ENCODE results near the gene RNPC3. TPM values are rescaled to one million over a fixed set of nuclear protein-coding genes. Genes with fewer than 3 reads are reported as not detected.
"Not testable (repeated sequence)": the region's sequence is repeated elsewhere in the genome, so short reads cannot be mapped to it uniquely, and the experiment has no call there.

RNPC3 gene
- total and polyA plus RNA-seq, 4 donors, result 24.6 to 42.7 (median 30.9) TPM

DNA sequence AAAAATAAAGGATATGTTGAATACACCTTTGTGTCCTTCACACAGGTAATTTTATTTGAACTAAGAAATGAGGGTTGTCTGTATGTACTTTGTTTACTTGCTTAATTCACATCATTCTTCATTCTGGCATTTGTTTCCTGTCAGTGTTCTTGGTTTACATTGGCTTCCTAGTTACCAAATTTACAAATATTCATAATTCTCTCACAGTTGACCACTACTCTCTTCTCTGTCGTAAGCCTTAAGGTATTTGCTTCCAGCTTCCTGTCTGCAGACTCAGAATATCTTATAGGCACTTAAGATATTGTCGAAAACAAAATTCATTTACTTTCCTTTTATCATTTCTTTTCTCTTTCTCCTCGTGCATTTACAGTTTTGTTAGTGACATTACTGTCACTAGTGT lies 15.9 kb downstream of the RNPC3 start:
- Histone ChIP-seq H3K36me3 (ENCODE audit: control insufficient read depth, insufficient read depth, low read length) (peaks cover 13% of the 10 kb centered on the region), H3K27me3 (ENCODE audit: control insufficient read depth, insufficient read depth, low read length) (no peaks in the 10 kb centered on the region), H3K4me3 (ENCODE audit: low read depth, low read length) (no peak overlapping the region), H3K9me3 (ENCODE audit: control insufficient read depth, insufficient read depth, low read length) (no peaks in the 10 kb centered on the region), H3K4me1 (ENCODE audit: control insufficient read depth, insufficient read depth, low read length) (no peaks in the 10 kb centered on the region), H3K27ac (ENCODE audit: low read depth, low read length) (no peak overlapping the region)
- no peak for DNase-seq (ENCODE audit: low read depth in 4 of 6, low spot score in 6 of 6)
- WGBS (ENCODE audit: insufficient coverage), result 86% methylated on average over 1 of the region's 3 CpGs

DNA sequence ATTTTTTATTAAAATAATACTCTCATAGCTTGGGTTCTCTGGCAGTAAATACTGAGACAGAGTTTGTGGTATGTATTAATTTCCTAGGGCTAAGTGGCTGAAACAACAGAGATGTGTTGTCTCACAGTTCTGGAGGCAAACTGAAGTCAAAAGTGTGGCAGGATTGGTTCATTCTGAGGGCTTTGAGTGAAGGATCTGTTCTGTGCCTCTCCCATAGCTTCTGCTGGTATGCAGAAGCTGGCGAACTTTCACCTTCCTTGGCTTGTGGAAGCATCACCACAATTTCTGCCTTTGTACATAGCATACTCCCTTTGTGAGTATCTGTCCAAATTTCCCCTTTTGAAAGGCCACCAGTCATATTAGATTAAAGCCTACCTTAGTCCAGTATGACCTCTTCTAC lies 21.0 kb downstream of the RNPC3 start:
- H3K27me3 ChIP-seq (ENCODE audit: control insufficient read depth, insufficient read depth, low read length), result no peaks in the 10 kb centered on the region
- no peaks in the 10 kb centered on the region for H3K4me1 ChIP-seq (ENCODE audit: control insufficient read depth, insufficient read depth, low read length)
- WGBS (ENCODE audit: insufficient coverage), result 100% methylated on average over 1 of the region's 1 CpG
- H3K27ac ChIP-seq (ENCODE audit: low read depth, low read length), result no peak overlapping the region
- no peaks in the 10 kb centered on the region for H3K9me3 ChIP-seq (ENCODE audit: control insufficient read depth, insufficient read depth, low read length)
- no peak overlapping the region for H3K4me3 ChIP-seq (ENCODE audit: low read depth, low read length)
- peaks cover 9% of the 10 kb centered on the region for H3K36me3 ChIP-seq (ENCODE audit: control insufficient read depth, insufficient read depth, low read length)
- no peak for DNase-seq (ENCODE audit: low read depth in 4 of 6, low spot score in 6 of 6)

DNA sequence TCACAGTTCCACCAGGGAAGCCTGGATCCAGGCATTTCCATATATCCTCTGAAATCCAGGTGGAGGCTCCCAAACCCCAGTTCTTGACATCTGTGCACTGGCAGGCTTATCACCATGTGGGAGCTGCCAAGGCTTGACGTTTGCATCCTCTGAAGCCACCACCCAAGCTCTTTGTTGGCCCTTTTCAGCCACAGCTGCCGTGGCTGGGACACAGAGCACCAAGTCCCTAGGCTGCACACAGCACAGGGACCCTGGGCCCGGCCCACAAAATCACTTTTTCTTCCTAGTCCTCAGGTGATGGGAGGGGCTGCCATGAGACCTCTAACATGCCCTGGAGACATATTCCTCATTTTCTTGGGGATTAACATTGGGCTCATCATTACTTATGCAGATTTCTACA lies 22.3 kb downstream of the RNPC3 start:
- no peaks in the 10 kb centered on the region for H3K27me3 ChIP-seq (ENCODE audit: control insufficient read depth, insufficient read depth, low read length)
- H3K36me3 ChIP-seq (ENCODE audit: control insufficient read depth, insufficient read depth, low read length), result peaks cover 12% of the 10 kb centered on the region
- H3K9me3 ChIP-seq (ENCODE audit: control insufficient read depth, insufficient read depth, low read length), result no peaks in the 10 kb centered on the region
- no peak for DNase-seq (ENCODE audit: low read depth in 4 of 6, low spot score in 6 of 6)
- no peaks in the 10 kb centered on the region for H3K4me1 ChIP-seq (ENCODE audit: control insufficient read depth, insufficient read depth, low read length)
- no peak overlapping the region for H3K4me3 ChIP-seq (ENCODE audit: low read depth, low read length)
- 97% methylated on average over 3 of the region's 3 CpGs for WGBS (ENCODE audit: insufficient coverage)
- no peak overlapping the region for H3K27ac ChIP-seq (ENCODE audit: low read depth, low read length)

DNA sequence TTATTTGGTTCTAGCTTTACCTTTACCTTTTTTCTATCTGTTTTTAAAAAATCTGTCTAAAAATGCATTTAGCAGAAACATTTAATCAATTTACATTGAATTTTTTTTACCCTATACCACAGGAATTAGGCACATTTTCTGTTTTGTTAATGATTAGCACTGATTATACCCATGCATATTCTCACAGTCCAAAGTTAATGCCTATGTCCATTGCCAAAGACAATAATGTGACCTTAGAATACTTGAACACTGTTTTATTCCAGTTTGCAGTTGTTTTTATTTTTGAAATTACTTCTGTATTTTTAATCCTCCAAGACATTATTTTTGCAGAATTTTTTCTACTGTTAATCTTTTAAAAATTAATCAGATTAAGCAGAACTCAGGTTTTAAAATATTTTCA lies 34.9 kb downstream of the RNPC3 start:
- peaks cover 3% of the 10 kb centered on the region for H3K36me3 ChIP-seq (ENCODE audit: control insufficient read depth, insufficient read depth, low read length)
- no peaks in the 10 kb centered on the region for H3K4me1 ChIP-seq (ENCODE audit: control insufficient read depth, insufficient read depth, low read length)
- no peaks in the 10 kb centered on the region for H3K27me3 ChIP-seq (ENCODE audit: control insufficient read depth, insufficient read depth, low read length)
- H3K27ac ChIP-seq (ENCODE audit: low read depth, low read length), result no peak overlapping the region
- no peak overlapping the region for H3K4me3 ChIP-seq (ENCODE audit: low read depth, low read length)
- no peaks in the 10 kb centered on the region for H3K9me3 ChIP-seq (ENCODE audit: control insufficient read depth, insufficient read depth, low read length)
- DNase-seq (ENCODE audit: low read depth in 4 of 6, low spot score in 6 of 6), result no peak

DNA sequence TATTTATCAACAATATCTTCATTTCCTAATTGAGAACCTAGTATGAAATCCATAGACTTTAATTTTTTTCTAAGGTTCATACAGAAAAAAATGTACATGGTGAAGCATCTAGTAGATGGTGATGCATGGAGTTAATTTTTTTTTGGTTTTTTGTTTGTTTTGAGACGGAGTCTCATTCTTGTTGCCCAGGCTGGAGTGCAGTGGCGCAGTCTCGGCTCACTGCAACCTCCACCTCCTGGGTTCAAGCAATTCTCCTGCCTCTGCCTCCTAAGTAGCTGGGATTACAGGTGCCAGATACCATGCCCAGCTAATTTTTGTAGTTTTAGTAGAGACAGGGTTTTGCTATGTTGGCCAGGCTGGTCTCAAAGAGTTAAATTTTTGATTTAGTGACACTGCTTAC lies 35.6 kb downstream of the RNPC3 start:
- not testable (repeated sequence) for H3K36me3 ChIP-seq (ENCODE audit: control insufficient read depth, insufficient read depth, low read length); H3K4me3 ChIP-seq (ENCODE audit: low read depth, low read length); H3K9me3 ChIP-seq (ENCODE audit: control insufficient read depth, insufficient read depth, low read length); H3K27me3 ChIP-seq (ENCODE audit: control insufficient read depth, insufficient read depth, low read length); H3K4me1 ChIP-seq (ENCODE audit: control insufficient read depth, insufficient read depth, low read length); H3K27ac ChIP-seq (ENCODE audit: low read depth, low read length); DNase-seq (ENCODE audit: low read depth in 4 of 6, low spot score in 6 of 6)
- WGBS (ENCODE audit: insufficient coverage), result no CpG with 5 or more reads among the region's 3 CpGs

GRCh38 chr1:103561643-103562395 lies 36.3 kb downstream of the RNPC3 start:
- H3K36me3 ChIP-seq (ENCODE audit: control insufficient read depth, insufficient read depth, low read length), result peaks cover 3% of the 10 kb centered on the region
- no peaks in the 10 kb centered on the region for H3K4me1 ChIP-seq (ENCODE audit: control insufficient read depth, insufficient read depth, low read length)
- DNase-seq (ENCODE audit: low read depth in 4 of 6, low spot score in 6 of 6), result no peak
- no peak overlapping the region for H3K27ac ChIP-seq (ENCODE audit: low read depth, low read length)
- 100% methylated on average over 2 of the region's 2 CpGs for WGBS (ENCODE audit: insufficient coverage)
- H3K4me3 ChIP-seq (ENCODE audit: low read depth, low read length), result no peak overlapping the region
- no peaks in the 10 kb centered on the region for H3K9me3 ChIP-seq (ENCODE audit: control insufficient read depth, insufficient read depth, low read length)
- no peaks in the 10 kb centered on the region for H3K27me3 ChIP-seq (ENCODE audit: control insufficient read depth, insufficient read depth, low read length)

GRCh38 chr1:103563056-103563455 lies 37.6 kb downstream of the RNPC3 start:
- H3K27me3 ChIP-seq (ENCODE audit: control insufficient read depth, insufficient read depth, low read length), result no peaks in the 10 kb centered on the region

GRCh38 chr1:103569493-103569892 lies 44.0 kb downstream of the RNPC3 start:
- Histone ChIP-seq H3K36me3 (ENCODE audit: control insufficient read depth, insufficient read depth, low read length) (no peaks in the 10 kb centered on the region), H3K4me1 (ENCODE audit: control insufficient read depth, insufficient read depth, low read length) (no peaks in the 10 kb centered on the region), H3K4me3 (ENCODE audit: low read depth, low read length) (no peak overlapping the region), H3K9me3 (ENCODE audit: control insufficient read depth, insufficient read depth, low read length) (no peaks in the 10 kb centered on the region), H3K27ac (ENCODE audit: low read depth, low read length) (no peak overlapping the region), H3K27me3 (ENCODE audit: control insufficient read depth, insufficient read depth, low read length) (no peaks in the 10 kb centered on the region)
- DNase-seq (ENCODE audit: low read depth in 4 of 6, low spot score in 6 of 6), result no peak
- 93% methylated on average over 4 of the region's 7 CpGs for WGBS (ENCODE audit: insufficient coverage)

More at GRCh38 chr1:103563056-103563455, 37.6 kb downstream of the RNPC3 start:
- no peaks in the 10 kb centered on the region for H3K9me3 ChIP-seq (ENCODE audit: control insufficient read depth, insufficient read depth, low read length)
- WGBS (ENCODE audit: insufficient coverage), result no CpG with 5 or more reads among the region's 4 CpGs
- H3K27ac ChIP-seq (ENCODE audit: low read depth, low read length), result no peak overlapping the region
- DNase-seq (ENCODE audit: low read depth in 4 of 6, low spot score in 6 of 6), result no peak
- no peaks in the 10 kb centered on the region for H3K36me3 ChIP-seq (ENCODE audit: control insufficient read depth, insufficient read depth, low read length)
- no peak overlapping the region for H3K4me3 ChIP-seq (ENCODE audit: low read depth, low read length)
- no peaks in the 10 kb centered on the region for H3K4me1 ChIP-seq (ENCODE audit: control insufficient read depth, insufficient read depth, low read length)

DNA sequence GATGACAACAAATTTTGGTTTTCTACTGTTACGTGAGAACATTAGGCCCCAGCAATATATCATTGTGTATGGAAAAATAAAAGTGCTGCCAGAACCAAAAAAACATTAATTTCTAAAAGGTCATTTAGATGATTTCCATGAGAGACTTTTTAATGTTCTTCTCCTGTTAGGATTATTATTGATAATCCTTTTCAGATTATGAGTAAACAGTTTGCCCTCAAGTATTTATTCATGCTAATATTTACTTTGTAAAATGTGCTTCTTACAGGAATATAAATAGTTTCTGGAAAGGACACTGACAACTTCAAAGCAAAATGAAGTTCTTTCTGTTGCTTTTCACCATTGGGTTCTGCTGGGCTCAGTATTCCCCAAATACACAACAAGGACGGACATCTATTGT lies 45.8 kb downstream of the RNPC3 start, which contains the start of gene AMY2B:
TSS of gene AMY2B (plus strand) at position 301 of the 400 bp plus-strand sequence. CDS start at position 315, 14 bp downstream.
- not testable (repeated sequence) for H3K4me3 ChIP-seq (ENCODE audit: low read depth, low read length); H3K4me1 ChIP-seq (ENCODE audit: control insufficient read depth, insufficient read depth, low read length); H3K27ac ChIP-seq (ENCODE audit: low read depth, low read length); DNase-seq (ENCODE audit: low read depth in 4 of 6, low spot score in 6 of 6); H3K9me3 ChIP-seq (ENCODE audit: control insufficient read depth, insufficient read depth, low read length); H3K36me3 ChIP-seq (ENCODE audit: control insufficient read depth, insufficient read depth, low read length); H3K27me3 ChIP-seq (ENCODE audit: control insufficient read depth, insufficient read depth, low read length)
- WGBS (ENCODE audit: insufficient coverage), result no CpG with 5 or more reads among the region's 2 CpGs

DNA sequence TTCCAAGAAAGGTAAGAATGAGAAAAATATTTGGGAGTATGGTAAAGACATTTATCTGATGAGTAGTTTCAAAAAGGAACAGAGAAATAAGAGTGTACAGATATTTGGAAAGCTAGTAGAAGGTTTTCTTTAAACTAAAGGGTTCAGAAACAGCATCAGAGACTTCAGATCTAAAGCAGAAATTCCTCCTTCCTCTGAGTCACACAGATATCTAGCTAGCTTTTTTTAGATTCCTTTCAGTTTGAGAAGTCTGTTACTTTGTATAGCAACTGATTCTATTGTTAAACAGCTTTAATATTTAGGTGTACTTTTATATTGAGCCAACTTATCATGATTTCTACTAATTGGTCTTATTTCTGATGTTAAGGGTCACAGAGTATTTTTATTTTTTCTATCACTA lies 50.6 kb downstream of the RNPC3 start:
- Histone ChIP-seq H3K9me3 (ENCODE audit: control insufficient read depth, insufficient read depth, low read length) (no peaks in the 10 kb centered on the region), H3K4me3 (ENCODE audit: low read depth, low read length) (no peak overlapping the region), H3K27ac (ENCODE audit: low read depth, low read length) (no peak overlapping the region), H3K27me3 (ENCODE audit: control insufficient read depth, insufficient read depth, low read length) (no peaks in the 10 kb centered on the region), H3K4me1 (ENCODE audit: control insufficient read depth, insufficient read depth, low read length) (no peaks in the 10 kb centered on the region), H3K36me3 (ENCODE audit: control insufficient read depth, insufficient read depth, low read length) (no peaks in the 10 kb centered on the region)
- DNase-seq (ENCODE audit: low read depth in 4 of 6, low spot score in 6 of 6), result no peak
